K562 (cell line): Measurements from ENCODE around the gene NUP153. TPM values are rescaled to one million over a fixed set of nuclear protein-coding genes. Genes with fewer than 3 reads are reported as not detected.

Experiments used
- ATAC-seq: fragments of 200-7000 bp; cut with Tn5 transposase; 3 replicates; pipeline ENCODE4 v1.9.1; 2020; ENCODE audit warnings: moderate library complexity
- Bru-seq: library from RNA; stranded (reverse); fragments of 400-500 nt; gene quantifications from one replicate; lab custom pipeline; 2021; lab: Mats Ljungman, UMichigan
- BruChase-seq, 2 experiments: library from RNA; stranded (reverse); fragments of 400-500 nt; gene quantifications; one replicate each; lab custom pipeline; 2021; lab: Mats Ljungman, UMichigan
- BruUV-seq: library from RNA; stranded (reverse); fragments of 400-500 nt; replicated peaks from 2 replicates; lab custom pipeline; 2021; lab: Mats Ljungman, UMichigan
- CTCF ChIA-PET: fragments of 300-600 bp; formaldehyde crosslinking; extraction: SDS; loops from one replicate; lab custom pipeline; 2021; ENCODE audit warnings: low intra/inter-chr PET ratio; lab: Yijun Ruan, JAX
- POLR2A ChIA-PET: fragments of 300-600, 350-650 bp; sonication (Branson Sonifier 250); formaldehyde crosslinking; extraction: SDS; loops from one replicate; lab custom pipeline; 2021; ENCODE audit warnings: antibody characterized with exemption, inconsistent platforms; lab: Yijun Ruan, JAX
- DNase-seq, 4 experiments: peaks; one replicate each; pipeline versions ENCODE4 v3.0.0 to v3.0.0-alpha.2; 2011 to 2018; ENCODE audit warnings: low spot score in 3 of 4, mixed read lengths in 3 of 4; ENCODE audit errors: extremely low read depth in 1 of 4
- FAIRE-seq: peaks from 2 replicates; lab custom pipeline; 2011; peaks lifted over from hg19 to GRCh38; lab: Jason Lieb, UNC
- H2AFZ ChIP-seq: 2 replicates; pipeline ENCODE4 v1.6.0; 2011; ENCODE audit warnings: low read depth, low read length, control low read depth, inconsistent platforms
- H3K27ac ChIP-seq: fragments of 200-600 bp; 3 replicates; pipeline ENCODE4 v1.8.0; 2011; ENCODE audit warnings: low read depth, mild to moderate bottlenecking, control low read depth, inconsistent platforms, low read length, moderate library complexity, mixed read lengths; ENCODE audit errors: extremely low read depth
- H3K27me3 ChIP-seq, 2 experiments: fragments of 300-600 bp in 1 of 2; 2 replicates in 1 of 2; 3 replicates in 1 of 2; pipeline versions ENCODE4 v1.6.0 to v1.8.0; 2011; ENCODE audit warnings: inconsistent platforms in 2 of 2, low read length in 2 of 2, mild to moderate bottlenecking in 1 of 2, mixed read lengths in 1 of 2, moderate library complexity in 1 of 2; ENCODE audit not compliant: control insufficient read depth in 2 of 2, insufficient read depth in 2 of 2
- H3K36me3 ChIP-seq: fragments of 300-600 bp; 3 replicates; pipeline ENCODE4 v1.8.0; 2011; ENCODE audit warnings: mild to moderate bottlenecking, low read length, inconsistent platforms; ENCODE audit not compliant: control insufficient read depth, insufficient read depth
- H3K4me1 ChIP-seq, 2 experiments: fragments of 200-600 bp in 1 of 2; replicated peaks in 1 of 2; 2 replicates in 1 of 2; 3 replicates in 1 of 2; pipeline versions ENCODE4 v1.5.1 to v1.8.0; 2011; ENCODE audit warnings: inconsistent platforms in 2 of 2, low read length in 2 of 2, mild to moderate bottlenecking in 1 of 2, mixed read lengths in 1 of 2, moderate library complexity in 1 of 2; ENCODE audit not compliant: control insufficient read depth in 2 of 2, insufficient read depth in 2 of 2
- H3K4me2 ChIP-seq: 2 replicates; pipeline ENCODE4 v1.6.1; 2011; ENCODE audit warnings: low read length, control low read depth, inconsistent platforms, mixed read lengths; ENCODE audit not compliant: insufficient read depth
- H3K4me3 ChIP-seq: fragments of 200-600 bp; sonication (generic), shearing (Covaris generic); 2 replicates; pipeline ENCODE4 v1.5.1; 2016; ENCODE audit warnings: control low read depth, inconsistent platforms
- H3K79me2 ChIP-seq: fragments of 200-600 bp; 3 replicates; pipeline ENCODE4 v1.8.0; 2011; ENCODE audit warnings: low read length, inconsistent platforms; ENCODE audit not compliant: control insufficient read depth, insufficient read depth
- H3K9ac ChIP-seq, 2 experiments: 2 replicates each; pipeline versions ENCODE4 v1.6.0 to v1.6.1; 2011; ENCODE audit warnings: low read depth in 2 of 2, low read length in 2 of 2, control low read depth in 1 of 2, inconsistent platforms in 1 of 2, mild to moderate bottlenecking in 1 of 2, mixed read lengths in 1 of 2; ENCODE audit not compliant: insufficient read depth in 1 of 2
- H3K9me1 ChIP-seq: one replicate; pipeline ENCODE4 v1.6.0; 2011; ENCODE audit warnings: inconsistent platforms, mild to moderate bottlenecking, low read length, moderate library complexity; ENCODE audit not compliant: control insufficient read depth, insufficient read depth
- H3K9me3 ChIP-seq: replicated peaks from 2 replicates; pipeline ENCODE4 v1.5.1; 2011; ENCODE audit warnings: low read depth, low read length, inconsistent platforms; ENCODE audit not compliant: control insufficient read depth, insufficient read depth
- H4K20me1 ChIP-seq: replicated peaks from 2 replicates; pipeline ENCODE4 v1.6.1; 2011; ENCODE audit warnings: low read length, inconsistent platforms, mixed read lengths; ENCODE audit not compliant: control insufficient read depth, insufficient read depth
- CXXC5 ChIP-seq: fragments of 250-450 bp; sonication (Bioruptor Pico); IDR thresholded peaks from 2 replicates; pipeline ENCODE4 v1.8.0; 2022; ENCODE audit warnings: inconsistent platforms, mild to moderate bottlenecking, moderate library complexity
- GATAD2B ChIP-seq: fragments of 450-650 bp; IDR thresholded peaks from 2 replicates; pipeline ENCODE4 v1.6.1; 2017; ENCODE audit warnings: mild to moderate bottlenecking, borderline replicate concordance
- RBM14 ChIP-seq: fragments of 200-400 bp; formaldehyde crosslinking; IDR thresholded peaks from 2 replicates; pipeline ENCODE4 v1.6.1; 2018; ENCODE audit warnings: low read depth, mild to moderate bottlenecking, low read length, moderate library complexity, borderline replicate concordance; ENCODE audit not compliant: insufficient read depth
- SIN3A ChIP-seq, 2 experiments: fragments of 150-350 bp in 1 of 2; IDR thresholded peaks; 2 replicates each; pipeline ENCODE4 v1.6.1; 2011 to 2016; ENCODE audit warnings: borderline replicate concordance in 2 of 2, low read depth in 2 of 2, low read length in 2 of 2, mild to moderate bottlenecking in 2 of 2, moderate library complexity in 2 of 2; ENCODE audit not compliant: control insufficient read depth in 1 of 2
- SLC30A9 ChIP-seq: fragments of 250-450 bp; sonication (Bioruptor Pico); IDR thresholded peaks from 2 replicates; pipeline ENCODE4 v1.8.0; 2022; ENCODE audit warnings: mild to moderate bottlenecking, moderate library complexity
- SRSF3 ChIP-seq: fragments of 200-400 bp; formaldehyde crosslinking; IDR thresholded peaks from 2 replicates; pipeline ENCODE4 v1.6.1; 2016; ENCODE audit warnings: mild to moderate bottlenecking, low read length, moderate library complexity; ENCODE audit not compliant: insufficient read depth
- SUPT5H ChIP-seq: fragments of 450-650 bp; IDR thresholded peaks from 2 replicates; pipeline ENCODE4 v1.6.1; 2016
- TAF9B ChIP-seq: fragments of 450-650 bp; IDR thresholded peaks from 2 replicates; pipeline ENCODE4 v1.6.1; 2018; ENCODE audit warnings: mild to moderate bottlenecking; ENCODE audit not compliant: partially characterized antibody
- ZNF589 ChIP-seq: fragments of 200-800 bp; sonication (Bioruptor generic); IDR thresholded peaks from 2 replicates; pipeline ENCODE4 v1.6.1; 2016; ENCODE audit warnings: low read depth, missing genetic modification characterization, missing compliant biosample characterization
- WGBS: fragments of 100-300 bp; shearing (Covaris generic); methylation state at CpG from one replicate; pipeline ENCODE4 v1.1.6; 2016; ENCODE audit warnings: low coverage, mixed read lengths; ENCODE audit not compliant: insufficient coverage; ENCODE audit errors: missing lambda C conversion rate; 5-methylcytosine and 5-hydroxymethylcytosine counted together
- in situ Hi-C: fragments of 300-500 bp; cut with MboI; formaldehyde crosslinking; loops from 4 replicates; pipeline ENCODE4 v1.15.0; 2018; ENCODE audit warnings: inconsistent platforms, mixed read lengths
- intact Hi-C: fragments of 100-400 bp; cut with micrococcal nuclease; formaldehyde crosslinking; loops from 2 replicates; pipeline ENCODE4 v1.14.2; 2022
- long read RNA-seq, 3 experiments: library from polyadenylated mRNA in 2 of 3; library from RNA in 1 of 3; unstranded in 2 of 3; stranded (forward) in 1 of 3; transcript quantifications; one replicate each; pipeline ENCODE4 v2.0.0, GENCODE V29; 2019 to 2022
- polyA minus RNA-seq, 3 experiments: library from RNA; depleted of rRNA, polyadenylated mRNA; stranded (reverse); fragments of >200 nt; gene quantifications; 2 replicates each; pipeline ENCODE4 v1.2.3, GENCODE V29; 2011
- polyA plus RNA-seq, 8 experiments: library from polyadenylated mRNA; depleted of rRNA in 4 of 8; stranded (reverse) in 5 of 8; unstranded in 3 of 8; fragments of >200 nt; fragmentation: Nextera tagmentation in 2 of 8; fragmentation: Illumina TruSeq in 1 of 8; extraction: Ambion mirVana in 2 of 8; extraction: Trizol in 1 of 8; gene quantifications; 2 replicates each; pipeline versions ENCODE4 v1.2.1 to v1.2.3, GENCODE V29; 2011 to 2014; ENCODE audit warnings: inconsistent platforms in 1 of 8, missing spikeins in 1 of 8
- total RNA-seq, 7 experiments: library from RNA; depleted of rRNA in 6 of 7; stranded (reverse); fragments of >200 nt in 6 of 7; fragmentation: Illumina TruSeq in 2 of 7; extraction: Trizol in 2 of 7; gene quantifications; 2 replicates each; pipeline versions ENCODE4 v1.2.1 to v1.2.3, GENCODE V29; 2011 to 2021; ENCODE audit warnings: low replicate concordance in 1 of 7
- TF ChIP-seq, protein P1 (sequence below): conservative IDR thresholded peaks from 2 replicates; pipeline ENCODE4 v1.6.1; 2011; ENCODE audit warnings: low read depth, mild to moderate bottlenecking, low read length; ENCODE audit not compliant: control insufficient read depth
- TF ChIP-seq, protein P2 (sequence below), 2 experiments: IDR thresholded peaks; 2 replicates each; pipeline ENCODE4 v1.6.1; 2012; ENCODE audit warnings: improper control_type of control experiment in 2 of 2, low read depth in 2 of 2, low read length in 2 of 2, borderline replicate concordance in 1 of 2

Gene NUP153
- 74.3 and 181 TPM in 2 replicates for total RNA-seq (2011; cell fraction: chromatin; rRNA removed; ENCODE audit: low replicate concordance)
- 48.2 and 59.3 TPM in 2 replicates for total RNA-seq (2011; cell fraction: nucleolus; rRNA removed)
- 75.8 and 76.4 TPM in 2 replicates for total RNA-seq (2011; cell fraction: nucleoplasm; rRNA removed)
- total RNA-seq (2014; rRNA removed) (61.1 and 75.3 TPM in 2 replicates), total RNA-seq (2014; rRNA removed; fragmentation: Illumina TruSeq; extraction: Trizol) (84.8 and 96.0 TPM in 2 replicates), total RNA-seq (2015; rRNA removed; fragmentation: Illumina TruSeq; extraction: Trizol) (82.3 and 89.0 TPM in 2 replicates), total RNA-seq (2021) (104 and 108 TPM in 2 replicates), polyA plus RNA-seq (2011; rRNA removed) (91.5 and 110 TPM in 2 replicates), polyA plus RNA-seq (2014; fragmentation: Illumina TruSeq; extraction: Trizol) (96.4 and 110 TPM in 2 replicates), polyA plus RNA-seq (2014; fragmentation: Nextera tagmentation; extraction: Ambion mirVana) (10 to 100 TPM; 21.9 to 31.8 TPM), polyA plus RNA-seq (2014; rRNA removed) (72.4 and 72.8 TPM in 2 replicates), polyA minus RNA-seq (2011; rRNA and poly(A)+ RNA removed) (136 and 137 TPM in 2 replicates), Bru-seq, nascent RNA (percentile 96 among the genes with signal in this experiment), BruChase-seq, experiment 1, labeled RNA remaining after a 2-hour chase (percentile 98 among the genes with signal in this experiment), BruChase-seq, experiment 2, labeled RNA remaining after a 6-hour chase (percentile 98 among the genes with signal in this experiment)
- 68.3 and 73.2 TPM in 2 replicates for polyA plus RNA-seq (2011; cell fraction: cytosol; rRNA removed)
- polyA plus RNA-seq (2011; cell fraction: nucleus; rRNA removed): 93.8 and 98.5 TPM in 2 replicates
- 48.9 and 59.8 TPM in 2 replicates for polyA plus RNA-seq (2012)
- polyA minus RNA-seq (2011; cell fraction: cytosol; rRNA and poly(A)+ RNA removed): 54.4 and 71.0 TPM in 2 replicates
- 37.6 and 61.4 TPM in 2 replicates for polyA minus RNA-seq (2011; cell fraction: nucleus; rRNA and poly(A)+ RNA removed)
- long read RNA-seq, experiment 1, full-length matches to known transcripts: 37 of 204 reads
- long read RNA-seq, experiment 1, partial matches to known transcripts: 123 of 204 reads
- long read RNA-seq, experiment 1, other reads (novel, unspliced or antisense): 44 of 204 reads
- long read RNA-seq, experiment 2, full-length matches to known transcripts: 11 of 60 reads
- long read RNA-seq, experiment 2, partial matches to known transcripts: 15 of 60 reads
- long read RNA-seq, experiment 2, other reads (novel, unspliced or antisense): 34 of 60 reads
- long read RNA-seq, experiment 3, partial matches to known transcripts: 14 of 16 reads
- long read RNA-seq, experiment 3, other reads (novel, unspliced or antisense): 2 of 16 reads

DNA sequence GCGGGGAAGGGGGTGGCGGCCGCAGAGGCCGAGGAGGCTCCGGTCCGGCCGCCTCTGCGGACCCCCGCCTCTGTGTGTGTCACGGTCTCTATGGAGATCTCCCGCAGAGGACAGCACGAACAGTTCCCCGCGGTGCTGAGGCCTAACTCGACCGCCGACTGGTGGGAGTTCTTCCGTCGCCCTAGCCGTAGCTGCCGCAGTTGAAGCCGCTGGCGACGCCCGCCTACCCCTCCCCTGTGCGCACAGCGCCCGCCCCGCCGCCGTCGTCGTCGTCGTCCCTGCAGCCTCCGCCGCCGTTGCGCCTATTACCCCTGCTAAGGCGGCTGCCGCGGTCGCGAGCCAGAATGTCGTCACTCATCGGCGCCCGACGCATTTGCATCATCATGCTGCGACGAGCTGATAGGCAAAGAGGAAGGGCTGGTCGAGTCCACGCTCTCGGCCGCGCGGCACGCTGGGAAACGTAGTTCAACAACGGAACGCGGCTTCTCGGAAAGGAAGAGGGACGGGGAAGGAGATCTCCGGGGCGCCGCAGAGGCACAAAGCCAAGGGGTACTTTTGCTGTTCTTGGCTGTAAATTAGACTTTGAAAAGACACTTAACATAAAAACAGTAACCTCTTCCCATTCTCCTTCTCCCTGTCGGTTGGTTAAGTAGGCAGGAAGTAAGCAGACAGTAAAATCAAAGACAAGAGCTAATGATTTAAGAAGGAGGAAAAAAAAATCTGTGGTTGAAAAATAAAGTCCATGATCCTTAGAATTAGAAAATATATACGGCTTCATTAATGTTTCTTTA, at the start of gene NUP153:
TSS of gene NUP153 (minus strand) at position 346 of the 791 bp plus-strand sequence. CDS start 538 bp downstream, outside the sequence.
- Histone ChIP-seq H3K4me2 (peak within 1 kb of the TSS; percentile 90), H3K27me3 (no peaks in the 10 kb centered on the region), H3K79me2 (peaks cover 50% of the 10 kb centered on the region), H3K9ac (peak within 1 kb of the TSS; percentile 99), H4K20me1 (no peaks in the 10 kb centered on the region), H2AFZ (peak within 1 kb of the TSS; percentile 95), H3K27ac (peak within 1 kb of the TSS; percentile 98), H3K36me3 (0 out of 3 replicates have a peak, but pooled peaks cover 2% of the 10 kb centered on the region), H3K9me1 (no peaks in the 10 kb centered on the region), H3K4me1 (peaks cover 16 to 21% of the 10 kb centered on the region in 2 experiments), H3K4me3 (peak within 1 kb of the TSS; percentile 80), H3K9me3 (no peaks in the 10 kb centered on the region)
- peak; percentile 94 to 100 (median 96) for DNase-seq
- intact Hi-C loops (loop anchor here (2.0 to 10.0 kb wide), 4 partner anchors 106 to 556 kb away; partner anchors contain the start of genes DEK, FAM8A1, KDM1B and KIF13A), in situ Hi-C loops (no loop called here)
- peak; percentile 78 for ATAC-seq
- TSS peak; percentile 76 for BruUV-seq
- peak; percentile 94 for FAIRE-seq
- under 1% methylated on average over 69 of the region's 69 CpGs for WGBS
- ChIA-PET CTCF (no interaction called here), POLR2A (interaction anchor here (0.7 to 10.2 kb wide), 13 partner anchors 9 to 842 kb away, joined by 3 to 164 read pairs (median 5); no protein-coding TSS in a partner anchor)
- peak; percentile 68 for TF ChIP-seq TAF9B
- peak; percentile 80 for TF ChIP-seq SUPT5H
- TF ChIP-seq, protein P1, sequence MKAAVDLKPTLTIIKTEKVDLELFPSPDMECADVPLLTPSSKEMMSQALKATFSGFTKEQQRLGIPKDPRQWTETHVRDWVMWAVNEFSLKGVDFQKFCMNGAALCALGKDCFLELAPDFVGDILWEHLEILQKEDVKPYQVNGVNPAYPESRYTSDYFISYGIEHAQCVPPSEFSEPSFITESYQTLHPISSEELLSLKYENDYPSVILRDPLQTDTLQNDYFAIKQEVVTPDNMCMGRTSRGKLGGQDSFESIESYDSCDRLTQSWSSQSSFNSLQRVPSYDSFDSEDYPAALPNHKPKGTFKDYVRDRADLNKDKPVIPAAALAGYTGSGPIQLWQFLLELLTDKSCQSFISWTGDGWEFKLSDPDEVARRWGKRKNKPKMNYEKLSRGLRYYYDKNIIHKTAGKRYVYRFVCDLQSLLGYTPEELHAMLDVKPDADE: peak; percentile 98
- TF ChIP-seq SRSF3: no peak
- peak; percentile 99 for TF ChIP-seq CXXC5 (CRISPR knock-in tag)
- 0 out of 2 replicates have a peak, but pooled peaks have one; percentile 30 for TF ChIP-seq GATAD2B
- no peak for TF ChIP-seq ZNF589 (CRISPR knock-in tag)
- no peak for TF ChIP-seq SLC30A9
- TF ChIP-seq, protein P2, sequence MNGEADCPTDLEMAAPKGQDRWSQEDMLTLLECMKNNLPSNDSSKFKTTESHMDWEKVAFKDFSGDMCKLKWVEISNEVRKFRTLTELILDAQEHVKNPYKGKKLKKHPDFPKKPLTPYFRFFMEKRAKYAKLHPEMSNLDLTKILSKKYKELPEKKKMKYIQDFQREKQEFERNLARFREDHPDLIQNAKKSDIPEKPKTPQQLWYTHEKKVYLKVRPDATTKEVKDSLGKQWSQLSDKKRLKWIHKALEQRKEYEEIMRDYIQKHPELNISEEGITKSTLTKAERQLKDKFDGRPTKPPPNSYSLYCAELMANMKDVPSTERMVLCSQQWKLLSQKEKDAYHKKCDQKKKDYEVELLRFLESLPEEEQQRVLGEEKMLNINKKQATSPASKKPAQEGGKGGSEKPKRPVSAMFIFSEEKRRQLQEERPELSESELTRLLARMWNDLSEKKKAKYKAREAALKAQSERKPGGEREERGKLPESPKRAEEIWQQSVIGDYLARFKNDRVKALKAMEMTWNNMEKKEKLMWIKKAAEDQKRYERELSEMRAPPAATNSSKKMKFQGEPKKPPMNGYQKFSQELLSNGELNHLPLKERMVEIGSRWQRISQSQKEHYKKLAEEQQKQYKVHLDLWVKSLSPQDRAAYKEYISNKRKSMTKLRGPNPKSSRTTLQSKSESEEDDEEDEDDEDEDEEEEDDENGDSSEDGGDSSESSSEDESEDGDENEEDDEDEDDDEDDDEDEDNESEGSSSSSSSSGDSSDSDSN (IDR thresholded peaks at IDR 0.05; ENCODE audit: borderline replicate concordance in 1 of 2, low read depth in 2 of 2, low read length in 2 of 2): peak; percentile 82 to 83; a peak in 2 of 4 replicates
- TF ChIP-seq SIN3A (IDR thresholded peaks at IDR 0.05; ENCODE audit: borderline replicate concordance in 2 of 2, control insufficient read depth in 1 of 2, low read depth in 2 of 2, low read length in 2 of 2): peak; percentile 71 to 89; a peak in 2 of 4 replicates
- no peak for TF ChIP-seq RBM14
